ENCODE measurements around the gene ATP2C1. TPM values are rescaled to one million over a fixed set of nuclear protein-coding genes. Genes with fewer than 3 reads are reported as not detected.
"Not testable (repeated sequence)": the region's sequence is repeated elsewhere in the genome, so short reads cannot be mapped to it uniquely, and the experiment has no call there.

ATP2C1 gene, protein sequence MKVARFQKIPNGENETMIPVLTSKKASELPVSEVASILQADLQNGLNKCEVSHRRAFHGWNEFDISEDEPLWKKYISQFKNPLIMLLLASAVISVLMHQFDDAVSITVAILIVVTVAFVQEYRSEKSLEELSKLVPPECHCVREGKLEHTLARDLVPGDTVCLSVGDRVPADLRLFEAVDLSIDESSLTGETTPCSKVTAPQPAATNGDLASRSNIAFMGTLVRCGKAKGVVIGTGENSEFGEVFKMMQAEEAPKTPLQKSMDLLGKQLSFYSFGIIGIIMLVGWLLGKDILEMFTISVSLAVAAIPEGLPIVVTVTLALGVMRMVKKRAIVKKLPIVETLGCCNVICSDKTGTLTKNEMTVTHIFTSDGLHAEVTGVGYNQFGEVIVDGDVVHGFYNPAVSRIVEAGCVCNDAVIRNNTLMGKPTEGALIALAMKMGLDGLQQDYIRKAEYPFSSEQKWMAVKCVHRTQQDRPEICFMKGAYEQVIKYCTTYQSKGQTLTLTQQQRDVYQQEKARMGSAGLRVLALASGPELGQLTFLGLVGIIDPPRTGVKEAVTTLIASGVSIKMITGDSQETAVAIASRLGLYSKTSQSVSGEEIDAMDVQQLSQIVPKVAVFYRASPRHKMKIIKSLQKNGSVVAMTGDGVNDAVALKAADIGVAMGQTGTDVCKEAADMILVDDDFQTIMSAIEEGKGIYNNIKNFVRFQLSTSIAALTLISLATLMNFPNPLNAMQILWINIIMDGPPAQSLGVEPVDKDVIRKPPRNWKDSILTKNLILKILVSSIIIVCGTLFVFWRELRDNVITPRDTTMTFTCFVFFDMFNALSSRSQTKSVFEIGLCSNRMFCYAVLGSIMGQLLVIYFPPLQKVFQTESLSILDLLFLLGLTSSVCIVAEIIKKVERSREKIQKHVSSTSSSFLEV
- total RNA-seq: 10 to 100 TPM; 51.3 to 56.2 TPM

GRCh38 chr3:130893376-130894129 lies at the start of gene ATP2C1:
Gene ATP2C1 (plus strand): TSS chr3:130894084. CDS start chr3:130894770, 686 bp downstream.
- Mint-ChIP-seq H3K9me3 (no peaks in the 10 kb centered on the region), H3K27ac (peak within 1 kb of the TSS; percentile 98), H3K4me3 (peak within 1 kb of the TSS; percentile 94), H3K36me3 (peaks cover 2% of the 10 kb centered on the region), H3K27me3 (no peaks in the 10 kb centered on the region), H3K4me1 (peaks cover 30% of the 10 kb centered on the region)
- DNase-seq: peak; percentile 91
- peak; percentile 91 for ATAC-seq (ENCODE audit: low read depth)
- POLR2A ChIA-PET: interaction anchor here (0.9 to 2.7 kb wide), 16 partner anchors 10 to 781 kb away, joined by 3 to 36 read pairs (median 4); partner anchors contain the start of genes ASTE1, NEK11 and PIK3R4

GRCh38 chr3:130844462-130844861 lies 49.4 kb upstream of the ATP2C1 start:
- peaks cover 2% of the 10 kb centered on the region for H3K27me3 Mint-ChIP-seq
- no peaks in the 10 kb centered on the region for H3K9me3 Mint-ChIP-seq
- H3K27ac Mint-ChIP-seq: no peak overlapping the region
- no peak for DNase-seq
- no peak for ATAC-seq (ENCODE audit: low read depth)
- H3K4me1 Mint-ChIP-seq: peaks cover 7% of the 10 kb centered on the region
- POLR2A ChIA-PET: no interaction called here
- H3K36me3 Mint-ChIP-seq: no peaks in the 10 kb centered on the region
- no peak overlapping the region for H3K4me3 Mint-ChIP-seq

GRCh38 chr3:130846181-130846580 lies 47.7 kb upstream of the ATP2C1 start:
- no peak for DNase-seq
- Mint-ChIP-seq H3K9me3 (no peaks in the 10 kb centered on the region), H3K27me3 (no peaks in the 10 kb centered on the region), H3K27ac (no peak overlapping the region), H3K4me3 (no peak overlapping the region), H3K4me1 (peaks cover 20% of the 10 kb centered on the region), H3K36me3 (no peaks in the 10 kb centered on the region)
- no peak for ATAC-seq (ENCODE audit: low read depth)
- POLR2A ChIA-PET: no interaction called here

DNA sequence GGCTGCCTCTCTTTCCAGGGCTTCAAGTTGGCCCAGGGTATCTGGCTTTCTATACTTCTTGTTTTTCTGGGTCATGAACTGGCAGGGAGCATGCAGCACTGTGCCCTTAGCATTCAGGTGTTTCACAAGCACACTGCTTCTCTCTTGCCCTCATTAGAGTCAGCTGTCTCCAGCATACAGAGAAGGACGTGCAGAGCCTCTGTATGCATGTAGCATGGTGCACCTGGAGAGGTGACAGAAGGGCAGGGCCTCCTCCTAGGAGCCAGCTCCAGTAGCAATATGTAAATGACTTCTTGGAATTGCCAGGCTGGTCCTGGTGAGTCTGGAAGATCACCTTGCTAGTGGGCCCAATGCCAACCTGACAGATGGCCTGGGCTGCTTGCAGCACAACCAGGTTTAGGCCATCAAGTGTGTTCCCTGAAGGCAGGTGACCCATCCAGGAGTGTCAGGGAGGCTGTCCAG lies 44.8 kb upstream of the ATP2C1 start:
- no peak overlapping the region for H3K4me3 Mint-ChIP-seq
- peaks cover 22% of the 10 kb centered on the region for H3K4me1 Mint-ChIP-seq
- no peaks in the 10 kb centered on the region for H3K36me3 Mint-ChIP-seq
- POLR2A ChIA-PET: interaction anchor here (1.6 kb wide), 1 partner anchor 44 kb away, joined by 9 read pairs; the partner anchor contains the start of gene ATP2C1
- ATAC-seq (ENCODE audit: low read depth) (no peak), DNase-seq (no peak)
- no peaks in the 10 kb centered on the region for H3K9me3 Mint-ChIP-seq
- no peaks in the 10 kb centered on the region for H3K27me3 Mint-ChIP-seq
- peak overlapping the region; percentile 14 for H3K27ac Mint-ChIP-seq

GRCh38 chr3:130850044-130850797 lies 43.7 kb upstream of the ATP2C1 start:
- POLR2A ChIA-PET: interaction anchor here (1.6 kb wide), 1 partner anchor 43 kb away, joined by 9 read pairs; the partner anchor contains the start of gene ATP2C1
- H3K27me3 Mint-ChIP-seq: peaks cover 2% of the 10 kb centered on the region
- ATAC-seq (ENCODE audit: low read depth) (peak; percentile 83), DNase-seq (no peak)
- no peaks in the 10 kb centered on the region for H3K36me3 Mint-ChIP-seq
- no peak overlapping the region for H3K27ac Mint-ChIP-seq
- peak overlapping the region; percentile 26 for H3K4me3 Mint-ChIP-seq
- H3K4me1 Mint-ChIP-seq: peaks cover 22% of the 10 kb centered on the region
- no peaks in the 10 kb centered on the region for H3K9me3 Mint-ChIP-seq

GRCh38 chr3:130850843-130851242 lies 43.0 kb upstream of the ATP2C1 start:
- DNase-seq (no peak), ATAC-seq (ENCODE audit: low read depth) (no peak)
- Mint-ChIP-seq H3K36me3 (no peaks in the 10 kb centered on the region), H3K27ac (no peak overlapping the region), H3K4me3 (peak overlapping the region; percentile 26), H3K4me1 (peaks cover 22% of the 10 kb centered on the region), H3K27me3 (peaks cover 4% of the 10 kb centered on the region), H3K9me3 (no peaks in the 10 kb centered on the region)
- POLR2A ChIA-PET: no interaction called here

DNA sequence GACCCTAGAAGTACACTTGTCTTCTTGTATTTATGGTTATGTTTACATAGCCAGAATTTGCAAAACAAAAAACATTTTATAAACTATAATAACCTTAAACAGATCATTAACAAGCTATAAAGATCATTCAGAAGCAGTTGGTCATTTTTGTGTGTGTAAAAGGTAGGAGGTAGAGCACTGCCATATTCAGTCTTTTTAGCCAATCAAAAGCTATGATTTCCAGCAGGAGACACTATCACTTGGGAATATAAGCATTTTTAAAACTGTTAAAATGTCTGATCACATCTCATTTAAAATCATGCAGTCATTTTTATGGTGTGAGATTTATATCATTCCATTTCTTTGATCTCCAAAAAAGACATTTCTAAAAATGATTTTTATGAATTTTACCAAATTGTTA lies 42.6 kb upstream of the ATP2C1 start:
- POLR2A ChIA-PET: no interaction called here
- Mint-ChIP-seq H3K27ac (no peak overlapping the region), H3K4me3 (no peak overlapping the region)

DNA sequence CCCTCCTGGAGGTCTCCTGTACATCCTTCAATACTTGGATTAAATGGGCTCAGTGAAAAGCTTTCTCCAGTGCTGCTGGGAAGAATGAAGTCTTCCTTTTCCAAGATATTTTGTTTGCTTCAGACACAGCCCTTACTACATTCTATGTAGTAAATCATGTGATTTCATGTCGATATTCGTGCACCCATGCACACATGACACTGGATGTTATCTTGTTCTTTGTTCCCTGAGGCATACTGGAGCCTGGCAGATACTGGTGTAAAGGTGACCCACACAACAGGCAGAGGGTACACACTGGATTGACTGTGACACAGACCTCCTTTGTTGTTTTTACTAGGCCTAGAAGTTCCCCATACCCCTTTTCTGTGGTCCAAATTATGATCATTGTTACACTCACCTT lies 40.3 kb upstream of the ATP2C1 start:
- peaks cover 24% of the 10 kb centered on the region for H3K4me1 Mint-ChIP-seq
- peaks cover 4% of the 10 kb centered on the region for H3K27me3 Mint-ChIP-seq
- no peak overlapping the region for H3K4me3 Mint-ChIP-seq
- no peaks in the 10 kb centered on the region for H3K36me3 Mint-ChIP-seq
- no peak overlapping the region for H3K27ac Mint-ChIP-seq
- no peaks in the 10 kb centered on the region for H3K9me3 Mint-ChIP-seq
- DNase-seq (no peak), ATAC-seq (ENCODE audit: low read depth) (no peak)
- POLR2A ChIA-PET: no interaction called here

More for the DNA sequence above, 42.6 kb upstream of the ATP2C1 start:
- no peaks in the 10 kb centered on the region for H3K36me3 Mint-ChIP-seq
- ATAC-seq (ENCODE audit: low read depth) (no peak), DNase-seq (no peak)
- H3K4me1 Mint-ChIP-seq: peaks cover 22% of the 10 kb centered on the region
- H3K27me3 Mint-ChIP-seq: peaks cover 4% of the 10 kb centered on the region
- H3K9me3 Mint-ChIP-seq: no peaks in the 10 kb centered on the region

- Mint-ChIP-seq H3K9me3 (no peaks in the 10 kb centered on the region), H3K36me3 (no peaks in the 10 kb centered on the region), H3K27ac (no peak overlapping the region), H3K27me3 (peaks cover 5% of the 10 kb centered on the region), H3K4me1 (peaks cover 20% of the 10 kb centered on the region), H3K4me3 (no peak overlapping the region)
- no peak for ATAC-seq (ENCODE audit: low read depth)
- POLR2A ChIA-PET: interaction anchor here (0.6 kb wide), 1 partner anchor 106 kb away, joined by 3 read pairs; no protein-coding TSS in a partner anchor
- DNase-seq: no peak
Observed at GRCh38 chr3:130854208-130854864, 39.5 kb upstream of the ATP2C1 start.

DNA sequence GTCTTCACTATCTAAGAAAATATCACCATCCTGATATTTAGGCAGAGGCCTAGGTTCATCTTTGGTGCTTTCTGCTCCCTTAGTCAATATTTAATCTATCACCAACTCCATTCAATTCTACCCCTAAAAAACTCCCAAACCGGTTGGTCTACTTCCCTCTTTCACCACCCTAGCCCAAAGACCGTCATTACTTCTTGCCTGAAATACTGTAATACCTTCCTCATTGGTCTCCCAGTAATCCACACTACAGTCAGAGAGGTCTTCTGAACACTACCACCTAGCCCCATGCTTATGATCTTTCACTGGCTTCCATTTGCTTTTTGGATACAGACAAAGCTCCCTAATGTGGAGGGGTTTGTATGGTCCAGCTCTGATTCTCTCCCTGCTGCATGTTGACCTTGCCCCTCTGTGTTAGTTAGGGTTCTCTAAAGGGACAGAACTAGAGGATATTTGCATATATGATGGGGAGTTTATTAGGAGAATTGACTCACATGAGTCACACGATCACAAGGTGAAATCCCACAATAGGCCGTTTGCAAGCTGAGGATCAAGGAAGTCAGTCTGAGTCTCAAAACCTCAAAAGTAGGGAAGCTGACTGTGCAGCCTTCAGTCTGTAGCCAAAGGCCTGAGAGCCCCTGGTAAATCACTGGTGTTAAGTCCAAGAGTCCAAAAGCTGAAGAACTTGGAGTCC lies 36.4 kb upstream of the ATP2C1 start:
- no peak overlapping the region for H3K27ac Mint-ChIP-seq
- no peak overlapping the region for H3K4me3 Mint-ChIP-seq
- ATAC-seq (ENCODE audit: low read depth) (no peak), DNase-seq (no peak)
- peaks cover 1% of the 10 kb centered on the region for H3K9me3 Mint-ChIP-seq
- H3K4me1 Mint-ChIP-seq: peaks cover 2% of the 10 kb centered on the region
- peaks cover 14% of the 10 kb centered on the region for H3K27me3 Mint-ChIP-seq
- no peaks in the 10 kb centered on the region for H3K36me3 Mint-ChIP-seq
- POLR2A ChIA-PET: no interaction called here

DNA sequence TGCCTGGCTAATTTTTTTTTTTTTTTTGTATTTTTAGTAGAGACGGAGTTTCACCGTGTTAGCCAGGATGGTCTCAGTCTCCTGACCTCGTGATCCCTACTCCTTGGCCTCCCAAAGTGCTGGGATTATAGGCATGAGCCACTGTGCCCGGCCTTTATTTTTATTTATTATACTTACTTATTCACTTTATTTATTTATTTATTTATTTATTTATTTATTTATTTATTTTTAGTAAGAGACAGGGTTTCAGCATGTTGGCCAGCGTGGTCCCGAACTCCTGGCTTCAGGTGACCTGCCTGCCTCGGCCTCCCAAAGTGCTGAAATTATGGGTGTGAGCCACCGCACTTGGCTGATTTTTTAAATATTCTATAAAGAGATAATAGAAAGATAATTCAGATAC lies 31.8 kb upstream of the ATP2C1 start:
- H3K36me3 Mint-ChIP-seq; H3K4me3 Mint-ChIP-seq; DNase-seq; POLR2A ChIA-PET; H3K27me3 Mint-ChIP-seq; H3K4me1 Mint-ChIP-seq; H3K27ac Mint-ChIP-seq; ATAC-seq (ENCODE audit: low read depth); H3K9me3 Mint-ChIP-seq: not testable (repeated sequence)
